Thyroid gland (tissue), 4 donors: ENCODE results near the gene LCA5. TPM values are rescaled to one million over a fixed set of nuclear protein-coding genes. Genes with fewer than 3 reads are reported as not detected.

Source experiments
- DNase-seq, 2 donors: peaks; one replicate each; pipeline ENCODE4 v3.0.0-alpha.2; 2019
- H3K27ac ChIP-seq, 3 donors: fragments of 200-600 bp; sonication (generic); 1 replicate in 2 of 3; 2 replicates in 1 of 3; pipeline ENCODE4 v1.5.1; 2016 to 2019; ENCODE audit warnings: mild to moderate bottlenecking in 1 of 3, moderate library complexity in 1 of 3
- H3K27me3 ChIP-seq: fragments of 200-600 bp; sonication (generic); one replicate; pipeline ENCODE4 v1.5.1; 2019
- H3K36me3 ChIP-seq, 2 donors: fragments of 200-600 bp; sonication (generic); one replicate each; pipeline ENCODE4 v1.5.1; 2016 to 2019
- H3K4me1 ChIP-seq, 2 donors: fragments of 200-600 bp; sonication (generic); one replicate each; pipeline ENCODE4 v1.5.1; 2017 to 2019
- H3K4me3 ChIP-seq, 3 donors: fragments of 200-600 bp; sonication (generic); replicated peaks in 1 of 3; 1 replicate in 2 of 3; 2 replicates in 1 of 3; pipeline ENCODE4 v1.5.1; 2016; ENCODE audit warnings: mild to moderate bottlenecking in 1 of 3
- H3K9me3 ChIP-seq: fragments of 200-600 bp; sonication (generic); one replicate; pipeline ENCODE4 v1.5.1; 2017
- CTCF ChIP-seq, 6 experiments: fragments of 200-600 bp in 3 of 6; fragments of 450-650 bp in 3 of 6; sonication (generic) in 3 of 6; IDR thresholded peaks; one replicate each; pipeline ENCODE4 v1.5.1; 2016 to 2019; ENCODE audit warnings: antibody characterized with exemption in 6 of 6, mild to moderate bottlenecking in 2 of 6, inconsistent platforms in 1 of 6, moderate library complexity in 1 of 6
- POLR2A ChIP-seq, 2 donors: fragments of 450-650 bp; IDR thresholded peaks; one replicate each; pipeline ENCODE4 v1.6.1; 2017; ENCODE audit warnings: antibody characterized with exemption in 2 of 2, mild to moderate bottlenecking in 2 of 2, moderate library complexity in 1 of 2
- WGBS, 2 donors: methylation state at CpG; one replicate each; pipeline ENCODE4 v1.1.5; 2017; 5-methylcytosine and 5-hydroxymethylcytosine counted together
- intact Hi-C: fragments of 100-400 bp; cut with DNase I; formaldehyde crosslinking; loops from one replicate; pipeline ENCODE4 v1.15.1; 2023
- total RNA-seq, 4 donors: library from RNA; depleted of rRNA; stranded (reverse); fragments of >200 nt; gene quantifications; one replicate each; pipeline ENCODE4 v1.2.3, GENCODE V29; 2016

LCA5 gene
- total RNA-seq, 4 donors from 2014 or later, result 13.7 to 18.8 (median 16.3) TPM

GRCh38 chr6:79468116-79468515, 69.1 kb downstream of the LCA5 start:
- Histone ChIP-seq H3K4me1 (no peaks in the 10 kb centered on the region), H3K9me3 (no peaks in the 10 kb centered on the region), H3K4me3 (no peak overlapping the region), H3K27me3 (no peaks in the 10 kb centered on the region), H3K36me3 (no peaks in the 10 kb centered on the region), H3K27ac (no peak overlapping the region)
- intact Hi-C loops, result no loop called here
- DNase-seq, result no peak
- TF ChIP-seq POLR2A (IDR thresholded peaks at IDR 0.05), result no peak
- no peak for TF ChIP-seq CTCF (IDR thresholded peaks at IDR 0.05)
- WGBS, 2 donors, result 25 to 39% methylated on average over 1 to 2 of the region's 2 CpGs

GRCh38 chr6:79467716-79468115, 69.5 kb downstream of the LCA5 start:
- no peaks in the 10 kb centered on the region for H3K9me3 ChIP-seq
- TF ChIP-seq CTCF (IDR thresholded peaks at IDR 0.05), result no peak
- TF ChIP-seq POLR2A (IDR thresholded peaks at IDR 0.05), result no peak
- H3K4me3 ChIP-seq, result no peak overlapping the region
- intact Hi-C loops, result no loop called here
- no peaks in the 10 kb centered on the region for H3K36me3 ChIP-seq
- no peak overlapping the region for H3K27ac ChIP-seq
- H3K27me3 ChIP-seq, result no peaks in the 10 kb centered on the region
- no peaks in the 10 kb centered on the region for H3K4me1 ChIP-seq
- WGBS, 2 donors, result 10 to 19% methylated on average over 2 of the region's 2 CpGs
- no peak for DNase-seq

GRCh38 chr6:79466207-79466834, 70.9 kb downstream of the LCA5 start:
- Histone ChIP-seq H3K27me3 (no peaks in the 10 kb centered on the region), H3K36me3 (no peaks in the 10 kb centered on the region), H3K4me1 (no peaks in the 10 kb centered on the region), H3K9me3 (no peaks in the 10 kb centered on the region), H3K4me3 (no peak overlapping the region), H3K27ac (no peak overlapping the region)
- 20 to 21% methylated on average over 6 of the region's 6 CpGs for WGBS, 2 donors
- no peak for DNase-seq
- intact Hi-C loops, result no loop called here
- TF ChIP-seq POLR2A (IDR thresholded peaks at IDR 0.05), result no peak
- peak in 4 of 6 experiments; percentile 17 to 68 (median 61) for TF ChIP-seq CTCF (IDR thresholded peaks at IDR 0.05)

- intact Hi-C loops, result no loop called here
- Histone ChIP-seq H3K27ac (no peak overlapping the region), H3K36me3 (no peaks in the 10 kb centered on the region), H3K27me3 (no peaks in the 10 kb centered on the region), H3K9me3 (no peaks in the 10 kb centered on the region), H3K4me1 (no peaks in the 10 kb centered on the region), H3K4me3 (no peak overlapping the region)
- WGBS, 2 donors, result 94 to 95% methylated on average over 4 of the region's 4 CpGs
- DNase-seq, result no peak
- TF ChIP-seq POLR2A (IDR thresholded peaks at IDR 0.05), result no peak
Measured at GRCh38 chr6:79465381-79465780, 71.8 kb downstream of the LCA5 start.

- TF ChIP-seq CTCF (IDR thresholded peaks at IDR 0.05), result no peak
- TF ChIP-seq POLR2A (IDR thresholded peaks at IDR 0.05), result no peak
- 74 to 86% methylated on average over 4 of the region's 4 CpGs for WGBS, 2 donors
- Histone ChIP-seq H3K27ac (no peak overlapping the region), H3K9me3 (no peaks in the 10 kb centered on the region), H3K27me3 (no peaks in the 10 kb centered on the region), H3K4me1 (no peaks in the 10 kb centered on the region), H3K36me3 (no peaks in the 10 kb centered on the region), H3K4me3 (no peak overlapping the region)
- no peak for DNase-seq
- intact Hi-C loops, result no loop called here
Measured at GRCh38 chr6:79463621-79464050, 73.6 kb downstream of the LCA5 start.
